ENCODE results near the gene SOCS3.
"Not testable (repeated sequence)": the region's sequence is repeated elsewhere in the genome, so short reads cannot be mapped to it uniquely, and the experiment has no call there.

DNA sequence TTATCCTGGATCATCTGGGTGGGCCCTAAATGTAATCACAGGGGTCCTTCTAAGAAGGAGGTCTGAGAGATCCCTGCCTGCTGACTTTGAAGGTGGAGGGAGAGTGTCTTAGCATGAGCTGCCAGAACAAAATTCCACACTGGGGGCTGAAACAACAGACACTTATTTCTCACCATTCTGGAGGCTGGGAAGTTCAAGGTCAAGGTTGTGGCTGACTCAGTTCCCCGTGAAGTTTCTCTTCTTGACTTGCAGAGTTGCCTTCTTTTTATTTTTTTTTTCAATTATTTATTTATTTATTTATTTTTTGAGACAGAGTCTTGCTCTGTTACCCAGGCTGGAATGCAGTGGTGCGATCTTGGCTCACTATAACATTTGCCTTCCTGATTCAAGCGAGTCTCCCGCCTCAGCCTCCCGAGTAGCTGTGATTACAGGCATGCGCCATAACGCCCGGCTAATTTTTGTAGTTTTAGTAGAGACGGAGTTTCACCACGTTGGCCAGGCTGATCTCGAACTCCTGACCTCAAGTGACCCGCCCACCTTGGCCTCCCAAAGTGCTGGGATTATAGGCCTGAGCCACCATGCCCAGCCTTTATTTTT, 50.1 kb downstream of the SOCS3 start:
- TF ChIP-seq, protein P1, sequence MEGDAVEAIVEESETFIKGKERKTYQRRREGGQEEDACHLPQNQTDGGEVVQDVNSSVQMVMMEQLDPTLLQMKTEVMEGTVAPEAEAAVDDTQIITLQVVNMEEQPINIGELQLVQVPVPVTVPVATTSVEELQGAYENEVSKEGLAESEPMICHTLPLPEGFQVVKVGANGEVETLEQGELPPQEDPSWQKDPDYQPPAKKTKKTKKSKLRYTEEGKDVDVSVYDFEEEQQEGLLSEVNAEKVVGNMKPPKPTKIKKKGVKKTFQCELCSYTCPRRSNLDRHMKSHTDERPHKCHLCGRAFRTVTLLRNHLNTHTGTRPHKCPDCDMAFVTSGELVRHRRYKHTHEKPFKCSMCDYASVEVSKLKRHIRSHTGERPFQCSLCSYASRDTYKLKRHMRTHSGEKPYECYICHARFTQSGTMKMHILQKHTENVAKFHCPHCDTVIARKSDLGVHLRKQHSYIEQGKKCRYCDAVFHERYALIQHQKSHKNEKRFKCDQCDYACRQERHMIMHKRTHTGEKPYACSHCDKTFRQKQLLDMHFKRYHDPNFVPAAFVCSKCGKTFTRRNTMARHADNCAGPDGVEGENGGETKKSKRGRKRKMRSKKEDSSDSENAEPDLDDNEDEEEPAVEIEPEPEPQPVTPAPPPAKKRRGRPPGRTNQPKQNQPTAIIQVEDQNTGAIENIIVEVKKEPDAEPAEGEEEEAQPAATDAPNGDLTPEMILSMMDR (IDR thresholded peaks at IDR 0.05; ENCODE audit: low read depth, low read length, poor library complexity, severe bottlenecking): not testable (repeated sequence)
- not testable (repeated sequence) for TF ChIP-seq EZH2phosphoT487 (IDR thresholded peaks at IDR 0.05; ENCODE audit: borderline replicate concordance, low read length)

Measured in DOHH2 (cell line).